Ureter (tissue), 1 donor: ENCODE data around the gene ZBTB49. TPM values are rescaled to one million over a fixed set of nuclear protein-coding genes. Genes with fewer than 3 reads are reported as not detected.
A peak's percentile ranks its signal among the peaks of the same experiment; 100 is the strongest.
"Not testable (repeated sequence)": the region's sequence is repeated elsewhere in the genome, so short reads cannot be mapped to it uniquely, and the experiment has no call there.

Experiments used
- DNase-seq: peaks from one replicate; pipeline ENCODE4 v3.0.0-alpha.2; 2020; ENCODE audit warnings: low spot score
- total RNA-seq: library from RNA; stranded (reverse); gene quantifications from one replicate; pipeline ENCODE4 v1.2.4, GENCODE V29; 2023
- donor health status: DM: yes; HTN: yes; CAD: no.

ZBTB49 gene
- total RNA-seq, 1 donor from 2014 or later: 11.9 TPM

DNA sequence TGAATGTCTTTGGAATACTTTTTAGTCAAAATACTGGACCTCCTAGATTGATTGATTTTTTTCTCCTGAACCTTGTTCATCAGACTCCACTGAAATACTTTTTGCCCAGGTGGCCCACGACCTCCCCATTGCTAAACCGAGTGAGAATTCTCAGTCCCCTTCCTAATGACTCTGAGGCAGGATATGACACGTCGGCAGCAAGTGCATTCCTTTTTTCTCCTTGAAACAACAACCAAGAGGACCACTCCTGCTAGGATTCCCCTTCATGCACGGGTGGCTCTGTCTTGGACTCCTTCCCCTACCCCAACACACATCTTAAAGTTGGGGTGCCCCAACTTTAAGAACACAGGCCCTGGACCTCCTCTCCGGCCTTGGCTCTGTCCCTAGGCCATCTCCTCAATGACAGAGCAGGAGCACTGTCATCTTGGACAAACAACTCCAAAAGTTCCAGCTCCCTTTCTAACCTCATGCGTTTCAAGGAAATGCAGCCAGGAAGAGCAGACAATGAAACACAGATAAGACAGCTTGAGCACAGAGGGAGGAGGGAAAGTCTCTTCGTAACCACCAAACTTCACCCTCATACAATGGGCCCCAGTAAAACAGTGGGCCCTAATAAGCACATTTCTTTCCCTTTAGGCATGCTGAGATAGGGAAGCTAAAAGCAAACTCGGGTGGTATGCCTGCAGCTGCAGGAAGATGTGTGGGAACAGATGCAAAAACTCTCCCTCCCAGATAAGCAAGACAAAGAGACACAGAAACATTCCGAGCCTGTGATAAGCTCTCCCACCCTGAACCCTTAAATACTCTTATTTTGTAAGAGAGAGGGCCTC is 33.9 kb downstream of the ZBTB49 start:
- DNase-seq: no peak

DNA sequence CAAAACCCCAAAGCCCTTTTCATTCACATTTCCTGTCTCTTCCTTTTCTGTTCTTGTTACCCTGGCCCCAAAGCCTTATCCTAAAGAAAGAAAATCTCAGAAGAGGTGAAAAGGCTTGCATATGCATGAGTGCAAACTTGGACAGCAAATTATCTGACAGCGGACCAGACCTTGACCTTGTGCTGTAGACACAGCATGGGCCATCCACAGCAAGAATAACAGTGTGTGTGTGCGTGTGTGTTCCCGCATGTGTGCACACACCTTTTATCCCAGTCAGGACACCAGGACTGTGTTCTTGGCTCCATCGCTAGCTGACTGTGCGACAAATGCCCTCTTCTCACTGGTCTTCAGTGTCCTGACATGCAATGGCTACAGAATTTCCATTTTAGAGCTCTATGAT is 35.3 kb downstream of the ZBTB49 start:
- DNase-seq: no peak

DNA sequence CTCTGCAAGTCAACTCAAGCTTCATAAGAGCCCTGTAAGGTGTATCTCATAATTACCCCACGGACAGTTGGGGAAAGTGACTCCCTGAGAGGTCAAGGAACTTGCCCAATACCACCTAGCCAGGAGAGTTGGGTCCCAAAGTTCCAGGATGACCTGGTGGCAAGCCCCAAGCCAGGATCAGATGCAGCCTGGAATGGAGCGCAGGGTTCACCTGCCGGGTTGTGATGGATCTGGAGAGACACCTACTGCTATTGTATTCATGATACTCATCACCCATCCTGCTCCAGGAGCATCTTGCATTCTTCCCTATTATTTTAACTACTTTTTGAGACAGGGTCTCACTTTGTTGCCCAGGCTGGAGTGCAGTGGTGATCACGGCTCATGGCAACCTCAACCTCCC is 36.1 kb downstream of the ZBTB49 start:
- DNase-seq: no peak

DNA sequence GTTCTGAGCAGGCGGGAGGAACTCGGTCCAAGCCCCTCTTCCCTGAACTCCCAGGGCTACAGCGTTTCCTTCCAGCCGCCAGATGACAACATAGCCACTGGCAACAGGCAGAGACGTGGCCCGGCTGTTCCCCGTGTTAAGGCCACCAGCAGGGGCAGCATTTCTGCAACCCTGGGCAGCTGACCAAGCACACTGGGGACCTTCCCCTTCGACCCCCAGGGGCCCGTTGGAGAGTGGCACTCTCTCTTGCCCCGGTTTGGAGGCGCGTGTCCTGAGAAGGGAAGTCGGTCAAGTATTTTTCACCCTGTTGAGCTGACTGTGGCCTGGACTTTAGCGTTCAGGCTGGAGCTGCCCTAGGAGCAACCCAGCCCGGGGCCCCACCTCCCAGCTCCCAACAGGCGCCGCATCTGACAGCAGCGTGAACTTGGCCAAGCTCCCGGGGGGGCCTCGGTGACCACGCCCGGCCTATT is 37.6 kb downstream of the ZBTB49 start:
- DNase-seq: no peak

DNA sequence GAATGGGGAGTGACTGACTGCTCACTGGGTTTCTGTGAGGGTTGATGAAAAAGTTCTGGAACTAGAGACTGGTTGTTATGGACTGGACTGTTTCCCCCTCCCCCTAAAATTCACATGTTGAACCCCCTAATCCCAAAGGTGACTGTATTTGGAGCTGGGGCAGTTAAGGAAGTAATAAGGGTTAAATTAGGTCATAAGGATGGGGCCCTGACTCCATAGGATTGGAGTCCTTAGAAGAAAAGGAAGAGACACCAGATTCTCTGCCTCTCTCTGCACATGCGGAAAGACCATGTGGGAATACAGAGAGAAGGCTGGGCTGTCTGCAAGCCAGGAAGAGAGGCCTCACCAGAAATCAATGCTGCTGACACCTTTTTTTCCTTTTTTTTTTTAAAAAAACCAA is 38.2 kb downstream of the ZBTB49 start:
- DNase-seq: no peak

GRCh38 chr4:4328840-4329239 is 38.8 kb downstream of the ZBTB49 start:
- DNase-seq: no peak

GRCh38 chr4:4329496-4329895 is 39.4 kb downstream of the ZBTB49 start:
- no peak for DNase-seq

DNA sequence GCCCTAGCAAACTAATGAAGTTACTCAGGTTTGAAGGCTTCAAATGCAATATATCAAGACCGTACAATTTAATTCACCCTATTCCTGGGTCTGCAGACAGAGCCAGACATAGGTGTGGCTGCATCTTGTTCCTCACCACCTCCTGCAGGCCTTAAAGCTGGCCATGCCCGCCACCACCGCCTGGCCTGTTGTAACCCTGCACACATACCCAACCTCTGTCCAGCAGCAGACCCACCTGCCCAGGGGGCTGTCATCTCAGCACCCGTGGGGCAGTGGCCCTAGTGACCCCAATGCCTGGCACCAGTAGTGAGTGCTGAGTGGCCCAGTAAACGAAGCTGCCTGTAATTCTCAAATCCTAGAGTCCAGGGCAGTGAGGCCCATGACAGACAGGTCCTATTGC is 40.7 kb downstream of the ZBTB49 start:
- DNase-seq: no peak

GRCh38 chr4:4332529-4332928 is 42.5 kb downstream of the ZBTB49 start:
- DNase-seq: no peak

GRCh38 chr4:4333265-4333706 is 43.2 kb downstream of the ZBTB49 start:
- DNase-seq: peak; percentile 61

GRCh38 chr4:4334798-4335520 is 44.9 kb downstream of the ZBTB49 start:
- peak; percentile 67 for DNase-seq

DNA sequence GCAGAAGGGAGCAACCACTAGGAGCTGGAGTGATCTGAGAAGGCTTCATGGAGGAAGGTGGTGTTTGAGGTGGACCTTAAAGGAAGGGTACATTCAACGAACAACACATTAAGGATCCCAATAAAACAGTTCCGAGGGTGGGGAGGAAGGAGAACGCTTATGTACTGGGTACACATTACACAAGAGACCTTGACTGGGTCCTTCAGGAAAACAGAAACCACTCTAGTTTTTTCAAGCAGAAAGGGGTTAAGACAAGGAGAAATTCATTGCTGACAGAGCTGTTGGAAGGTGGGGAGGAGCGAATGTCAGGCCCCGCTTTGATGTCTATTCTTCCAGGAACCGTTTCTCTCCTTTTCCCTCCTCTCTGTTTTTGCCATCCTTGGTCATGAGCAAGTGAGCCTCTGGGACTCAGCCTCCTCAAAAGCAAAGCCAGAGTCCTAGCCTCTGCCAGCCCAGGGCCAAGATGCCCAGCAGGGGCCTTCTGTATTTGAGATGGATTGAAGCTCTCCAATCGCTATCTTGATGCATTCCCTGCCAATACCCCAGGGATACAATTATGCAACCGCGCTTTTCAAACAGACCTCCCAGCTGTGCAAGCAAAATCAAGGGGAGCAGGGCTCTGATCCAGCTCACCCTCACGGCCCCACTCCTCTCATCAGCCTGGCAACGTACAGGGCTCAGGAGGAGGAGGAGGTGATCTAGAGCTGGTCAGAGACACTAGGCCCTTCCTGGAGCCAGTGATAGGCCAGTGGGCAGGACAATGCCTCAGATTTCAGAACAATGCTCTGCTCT is 48.4 kb downstream of the ZBTB49 start:
- no peak for DNase-seq

GRCh38 chr4:4339504-4340085 is 49.5 kb downstream of the ZBTB49 start:
- no peak for DNase-seq

DNA sequence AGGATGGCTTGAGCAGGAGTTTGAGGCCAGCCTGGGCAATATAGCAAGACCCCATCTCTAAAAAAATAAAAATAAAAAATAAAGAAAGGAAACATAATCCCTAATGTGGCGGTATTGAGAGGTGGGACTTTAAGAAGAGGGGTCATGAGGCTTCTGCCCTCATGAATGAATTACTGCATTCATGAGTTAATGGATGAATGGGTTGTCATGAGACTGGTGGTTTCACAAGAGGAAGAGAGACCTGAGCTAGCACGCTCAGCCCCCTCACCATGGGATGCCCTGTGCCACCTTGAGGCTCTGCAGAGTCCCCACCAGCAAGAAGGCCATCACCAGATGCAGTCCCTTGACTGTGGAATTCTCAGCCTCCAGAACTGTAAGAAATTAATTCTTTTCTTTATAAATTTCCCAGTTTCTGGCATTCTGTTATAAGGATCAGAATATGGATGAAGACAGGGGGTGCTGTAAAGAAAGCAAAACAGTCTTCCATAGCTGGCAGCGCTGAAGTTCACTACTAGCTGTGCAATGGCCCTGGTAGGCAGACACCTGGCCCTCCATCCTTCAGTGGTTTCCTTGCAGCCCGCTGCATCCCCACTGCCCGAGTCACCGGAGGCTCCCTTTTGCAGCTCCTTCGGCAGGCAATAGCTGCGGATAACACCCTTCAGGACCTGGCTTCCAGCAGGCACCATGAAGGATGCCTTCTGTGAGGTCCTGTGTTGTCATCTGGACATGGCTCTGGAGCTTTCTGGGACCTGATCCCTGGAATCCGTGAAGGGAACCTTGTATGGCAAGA is 52.0 kb downstream of the ZBTB49 start:
- DNase-seq: no peak

GRCh38 chr4:4343038-4343437 is 53.0 kb downstream of the ZBTB49 start:
- no peak for DNase-seq

DNA sequence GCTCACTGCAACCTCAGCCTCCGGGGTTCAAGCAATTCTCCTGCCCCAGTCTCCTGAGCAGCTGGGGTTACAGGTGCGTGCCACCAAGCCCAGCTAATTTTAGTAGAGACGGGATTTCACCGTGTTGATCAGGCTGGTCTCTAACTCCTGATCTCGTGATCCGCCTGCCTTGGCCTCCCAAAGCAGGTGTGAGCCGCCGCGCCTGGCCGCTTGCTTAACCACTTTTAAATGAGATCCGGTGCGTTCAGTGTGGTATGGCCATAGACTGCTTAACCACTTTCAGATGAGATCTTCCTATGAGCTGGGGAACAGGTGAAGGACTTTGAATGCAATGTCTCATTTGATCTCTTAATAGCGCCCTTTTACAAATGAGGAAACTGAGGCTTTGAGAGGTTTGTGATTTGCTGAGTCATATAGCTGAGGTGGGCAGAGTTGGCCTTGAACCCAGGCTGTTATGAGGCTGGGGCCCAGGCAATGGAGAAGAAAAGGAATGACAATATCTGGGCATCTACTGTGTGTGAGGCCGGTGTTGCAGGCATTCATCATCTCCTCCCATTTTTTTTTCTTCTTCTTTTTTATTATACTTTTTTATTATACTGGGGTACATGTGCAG is 55.0 kb downstream of the ZBTB49 start:
- no peak for DNase-seq

- DNase-seq: no peak
Measured at GRCh38 chr4:4347585-4347984, 57.5 kb downstream of the ZBTB49 start.

DNA sequence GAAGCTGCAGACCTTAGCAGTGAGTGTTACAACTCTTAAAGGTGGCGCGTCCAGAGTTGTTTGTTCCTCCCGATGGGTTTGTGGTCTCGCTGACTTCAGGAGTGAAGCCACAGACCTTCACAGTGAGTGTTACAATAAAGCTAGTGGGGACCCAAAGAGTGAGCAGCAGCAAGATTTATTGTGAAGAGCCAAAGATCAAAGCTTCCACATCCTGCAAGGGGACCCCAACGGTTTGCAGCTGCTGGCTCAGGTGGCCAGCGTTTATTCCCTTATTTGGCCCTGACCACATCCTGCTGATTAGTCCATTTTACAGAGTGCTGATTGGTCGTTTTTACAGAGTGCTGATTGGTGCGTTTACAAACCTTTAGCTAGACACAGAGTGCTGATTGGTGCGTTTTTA is 58.5 kb downstream of the ZBTB49 start:
- not testable (repeated sequence) for DNase-seq

DNA sequence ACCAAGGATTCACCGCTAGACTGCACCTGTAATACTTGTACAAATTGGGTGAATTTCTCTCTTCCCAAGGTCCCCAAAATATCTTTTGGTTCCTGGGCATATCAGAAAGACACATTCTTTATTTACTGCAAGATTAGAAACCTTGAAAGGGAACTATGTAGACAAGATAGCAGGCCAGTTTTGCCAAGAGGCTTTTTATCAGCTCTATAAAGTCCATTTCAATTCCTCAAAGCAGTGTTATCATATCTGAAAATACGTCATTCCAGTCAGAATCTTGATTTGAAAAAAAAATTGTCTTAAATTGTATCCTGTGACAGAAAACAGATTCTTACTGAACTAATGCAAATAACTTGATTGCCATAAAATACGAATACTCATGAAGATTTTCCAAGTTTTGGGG is 59.8 kb downstream of the ZBTB49 start:
- DNase-seq: no peak

DNA sequence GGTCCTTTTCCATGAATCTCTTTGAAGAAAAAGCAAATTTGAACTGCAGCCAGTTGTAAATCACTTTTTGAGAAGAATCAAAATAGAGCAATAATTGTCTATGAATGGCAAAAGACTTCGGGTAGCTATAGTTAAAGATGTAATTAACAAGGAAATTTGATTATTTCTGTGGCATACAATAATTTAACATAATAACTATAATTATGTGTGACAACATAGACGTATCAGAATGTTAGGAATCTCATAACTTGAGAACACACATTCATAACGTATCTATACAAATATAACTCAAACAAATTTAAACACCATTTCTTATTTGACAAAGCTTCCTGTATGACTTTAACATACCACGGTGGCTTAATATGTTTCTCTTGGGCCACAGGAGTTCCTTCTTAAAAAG is 60.9 kb downstream of the ZBTB49 start:
- no peak for DNase-seq

- DNase-seq: no peak
Measured at GRCh38 chr4:4355302-4355701, 65.3 kb downstream of the ZBTB49 start.
